Measurements from ENCODE around the gene FER. TPM values are rescaled to one million over a fixed set of nuclear protein-coding genes. Genes with fewer than 3 reads are reported as not detected.
"Not testable (repeated sequence)": the region's sequence is repeated elsewhere in the genome, so short reads cannot be mapped to it uniquely, and the experiment has no call there.

Gene FER
- total RNA-seq, 2 experiments from 2014 or later, result 4.8 to 7.1 TPM

DNA sequence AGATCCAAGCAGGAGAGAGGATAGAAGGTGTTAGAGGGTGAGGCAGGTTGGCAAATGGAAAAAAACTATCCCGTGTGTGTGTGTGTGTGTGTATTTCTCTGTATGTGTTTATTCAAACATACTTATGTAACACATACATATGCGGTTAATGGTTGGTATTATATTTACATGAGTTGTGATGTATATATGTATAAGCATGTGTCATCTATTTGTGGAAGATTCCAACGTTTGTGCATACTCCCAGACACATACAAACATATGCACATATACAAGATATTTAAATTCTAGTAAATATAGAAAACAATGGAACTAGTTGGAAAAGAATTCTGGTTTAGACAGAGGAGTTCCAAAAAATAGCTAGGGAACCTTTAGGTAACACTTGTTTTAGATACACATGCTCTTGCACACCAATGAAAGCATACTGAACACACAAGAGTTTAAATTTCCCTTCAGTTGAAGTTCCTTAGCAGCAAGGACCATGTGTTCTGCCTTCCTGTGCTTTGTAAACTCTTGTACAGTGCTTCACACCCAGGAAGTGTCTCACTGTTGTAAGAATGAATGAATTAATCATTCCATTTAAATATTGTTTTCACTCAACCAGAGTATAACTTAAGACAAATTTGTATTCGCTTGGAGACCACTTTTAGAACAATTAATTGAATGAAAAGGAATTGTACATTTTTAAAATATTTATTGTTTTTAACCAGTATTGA, 257.8 kb downstream of the FER start:
- intact Hi-C loops (cut with micrococcal nuclease), result no loop called here
- H3K27me3 Mint-ChIP-seq (ENCODE audit: low read depth), result no peaks in the 10 kb centered on the region
- H3K4me1 Mint-ChIP-seq (ENCODE audit: low read depth), result no peaks in the 10 kb centered on the region
- no peaks in the 10 kb centered on the region for H3K9me3 Mint-ChIP-seq
- CTCF ChIA-PET, result interaction anchor here (0.6 kb wide), 1 partner anchor 82 kb away, joined by 6 read pairs; no protein-coding TSS in a partner anchor
- H3K27ac Mint-ChIP-seq, result no peak overlapping the region
- no peak overlapping the region for H3K4me3 Mint-ChIP-seq
- no peak for DNase-seq
- peaks cover 3% of the 10 kb centered on the region for H3K36me3 Mint-ChIP-seq (ENCODE audit: low read depth)

DNA sequence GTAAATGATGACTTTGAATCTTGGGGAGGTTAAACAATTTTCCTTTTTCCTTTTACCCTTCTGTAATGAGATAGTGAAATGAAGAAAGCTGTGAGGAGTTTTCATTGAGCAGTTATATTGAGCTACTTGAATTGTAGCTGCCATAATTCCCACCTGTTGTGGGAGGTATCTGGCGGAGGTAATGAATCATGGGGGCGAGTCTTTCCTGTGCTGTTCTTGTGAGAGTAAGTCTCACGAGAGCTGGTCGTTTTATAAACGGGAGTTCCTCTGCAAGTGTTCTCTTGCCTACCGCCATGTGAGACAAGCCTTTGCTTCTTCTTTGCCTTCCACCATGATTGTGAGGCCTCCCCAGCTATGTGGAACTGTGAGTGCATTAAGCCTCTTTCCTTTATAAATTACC, 258.4 kb downstream of the FER start:
- Mint-ChIP-seq H3K4me3 (no peak overlapping the region), H3K4me1 (ENCODE audit: low read depth) (no peaks in the 10 kb centered on the region), H3K9me3 (no peaks in the 10 kb centered on the region), H3K27me3 (ENCODE audit: low read depth) (no peaks in the 10 kb centered on the region), H3K27ac (no peak overlapping the region), H3K36me3 (ENCODE audit: low read depth) (peaks cover 2% of the 10 kb centered on the region)
- intact Hi-C loops (cut with micrococcal nuclease), result no loop called here
- CTCF ChIA-PET, result interaction anchor here (0.6 kb wide), 1 partner anchor 82 kb away, joined by 6 read pairs; no protein-coding TSS in a partner anchor
- no peak for DNase-seq

DNA sequence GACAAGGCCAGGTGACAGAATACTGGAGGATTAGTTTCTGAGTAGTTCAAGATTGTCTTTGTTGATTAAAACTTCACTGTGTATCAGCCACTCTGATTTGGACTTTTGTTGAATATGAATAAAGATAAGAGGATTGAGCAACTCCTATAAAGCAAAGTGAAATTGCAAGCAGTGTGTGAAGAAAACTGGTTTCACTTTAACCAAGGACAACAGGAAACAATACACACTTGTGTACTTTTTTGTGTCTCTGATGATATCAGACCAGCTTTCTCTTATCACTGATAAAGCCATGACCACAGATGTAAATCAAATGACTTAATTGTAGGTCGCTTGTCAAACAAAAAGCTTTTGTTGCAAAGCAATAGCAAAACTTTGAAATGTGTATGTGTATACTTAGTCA, 268.6 kb downstream of the FER start:
- CTCF ChIA-PET, result no interaction called here
- intact Hi-C loops (cut with micrococcal nuclease), result no loop called here
- Mint-ChIP-seq H3K27me3 (ENCODE audit: low read depth) (no peaks in the 10 kb centered on the region), H3K36me3 (ENCODE audit: low read depth) (no peaks in the 10 kb centered on the region), H3K4me1 (ENCODE audit: low read depth) (no peaks in the 10 kb centered on the region), H3K9me3 (no peaks in the 10 kb centered on the region), H3K4me3 (no peak overlapping the region), H3K27ac (no peak overlapping the region)
- no peak for DNase-seq

DNA sequence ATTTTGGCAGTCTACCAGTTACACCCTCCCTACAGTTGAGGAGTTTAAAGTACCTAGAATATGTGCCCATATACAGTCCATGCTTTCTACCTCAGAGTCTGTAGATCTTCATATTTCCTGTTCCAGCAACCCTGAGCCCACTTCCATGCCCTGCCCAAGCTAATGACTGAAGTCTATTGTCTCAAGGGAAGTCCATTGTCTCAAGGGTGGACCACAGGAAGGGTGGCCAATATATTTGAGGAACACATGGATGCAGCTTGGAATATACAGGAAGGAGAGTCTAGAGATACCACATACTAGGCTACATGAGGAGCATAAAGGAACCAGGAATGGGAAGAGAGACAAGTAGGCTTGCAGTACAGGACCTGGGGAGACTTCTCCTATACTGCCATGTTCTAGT, 274.4 kb downstream of the FER start:
- Mint-ChIP-seq H3K4me3 (no peak overlapping the region), H3K4me1 (ENCODE audit: low read depth) (no peaks in the 10 kb centered on the region), H3K9me3 (peaks cover 4% of the 10 kb centered on the region), H3K36me3 (ENCODE audit: low read depth) (peaks cover 5% of the 10 kb centered on the region), H3K27me3 (ENCODE audit: low read depth) (no peaks in the 10 kb centered on the region), H3K27ac (no peak overlapping the region)
- DNase-seq, result no peak
- CTCF ChIA-PET, result no interaction called here
- intact Hi-C loops (cut with micrococcal nuclease), result no loop called here

DNA sequence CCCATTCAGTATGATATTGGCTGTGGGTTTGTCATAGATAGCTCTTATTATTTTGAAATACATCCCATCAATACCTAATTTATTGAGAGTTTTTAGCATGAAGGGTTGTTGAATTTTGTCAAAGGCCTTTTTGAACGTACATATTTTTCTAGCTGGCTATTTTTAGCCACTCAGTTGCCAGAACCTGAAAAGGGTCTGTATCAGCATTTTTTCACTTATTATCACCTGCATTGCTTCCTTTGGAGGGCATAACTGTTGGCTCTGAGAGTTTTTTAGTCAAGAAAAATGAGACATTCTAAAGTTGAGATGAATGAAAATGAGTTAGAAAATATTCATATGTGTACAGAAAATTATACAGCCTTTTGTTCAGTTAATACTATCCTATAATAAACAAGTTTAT, 278.0 kb downstream of the FER start:
- DNase-seq; H3K27me3 Mint-ChIP-seq (ENCODE audit: low read depth); H3K27ac Mint-ChIP-seq; intact Hi-C loops (cut with micrococcal nuclease); CTCF ChIA-PET; H3K36me3 Mint-ChIP-seq (ENCODE audit: low read depth); H3K4me1 Mint-ChIP-seq (ENCODE audit: low read depth); H3K9me3 Mint-ChIP-seq; H3K4me3 Mint-ChIP-seq: not testable (repeated sequence)

DNA sequence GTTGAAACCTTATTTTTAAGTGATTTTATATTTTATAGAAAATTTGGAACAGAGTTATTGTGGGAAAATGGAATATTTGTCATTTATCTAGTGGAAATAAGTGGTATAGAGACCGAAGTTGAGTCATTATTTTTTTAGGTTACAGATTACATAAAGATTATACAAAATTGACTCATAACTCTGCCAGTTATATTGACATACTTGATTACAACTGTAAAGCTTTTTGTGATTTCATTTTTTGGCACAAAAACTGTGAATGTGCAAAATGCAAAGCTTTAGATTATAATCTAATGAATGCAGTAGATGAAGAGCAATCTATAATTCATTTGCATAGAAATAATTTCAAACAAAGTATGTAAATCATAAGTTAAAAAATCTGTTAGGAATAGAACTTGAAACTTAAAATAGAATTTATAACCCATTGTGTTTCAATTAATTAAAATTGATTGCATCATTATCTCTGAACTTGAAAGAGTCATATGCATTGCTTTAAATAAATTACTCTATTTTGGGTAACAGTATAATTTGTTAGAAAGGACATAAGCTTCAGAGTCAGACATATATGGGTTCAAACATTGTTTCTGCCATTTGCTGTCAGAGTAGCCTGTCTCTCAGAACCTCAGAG, 280.4 kb downstream of the FER start:
- H3K27me3 Mint-ChIP-seq (ENCODE audit: low read depth), result no peaks in the 10 kb centered on the region
- DNase-seq, result no peak
- CTCF ChIA-PET, result interaction anchor here (0.6 kb wide), 1 partner anchor 21 kb away, joined by 3 read pairs; no protein-coding TSS in a partner anchor

DNA sequence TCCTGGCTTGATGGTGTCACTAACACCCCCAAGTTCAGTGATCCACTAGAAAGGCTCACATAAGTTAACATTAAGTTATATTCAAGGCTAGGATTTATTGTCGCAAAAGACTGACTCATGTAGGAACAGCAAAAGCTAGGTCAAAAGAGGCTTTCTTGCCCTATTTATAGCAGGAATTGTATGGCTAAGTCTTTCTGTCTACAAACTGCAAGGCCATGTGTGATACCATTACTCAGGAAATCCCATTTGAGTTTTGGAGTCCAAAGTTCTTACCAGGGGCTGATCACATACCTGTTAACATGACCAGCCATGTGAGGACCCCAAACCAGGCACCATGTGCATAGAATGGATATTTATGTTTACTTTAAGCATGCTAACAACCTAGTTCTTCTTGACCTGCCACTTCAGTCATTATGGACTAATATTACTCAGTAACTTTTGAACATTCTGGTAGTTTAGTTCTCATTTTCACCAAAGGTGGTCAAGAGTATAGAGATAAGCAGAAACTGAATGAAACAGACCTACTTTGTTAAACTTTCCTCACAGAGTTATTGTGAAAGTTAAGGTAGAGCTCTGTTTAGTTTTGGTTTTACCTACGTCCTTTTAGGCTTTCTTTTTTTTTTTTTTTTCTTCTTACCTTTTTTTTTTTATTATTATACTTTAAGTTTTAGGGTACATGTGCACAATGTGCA, 281.1 kb downstream of the FER start:
- Mint-ChIP-seq H3K4me3 (no peak overlapping the region), H3K36me3 (ENCODE audit: low read depth) (peaks cover 5% of the 10 kb centered on the region), H3K27ac (no peak overlapping the region), H3K9me3 (peaks cover 4% of the 10 kb centered on the region), H3K27me3 (ENCODE audit: low read depth) (no peaks in the 10 kb centered on the region), H3K4me1 (ENCODE audit: low read depth) (no peaks in the 10 kb centered on the region)
- no peak for DNase-seq
- intact Hi-C loops (cut with micrococcal nuclease), result no loop called here
- CTCF ChIA-PET, result interaction anchor here (0.6 kb wide), 1 partner anchor 20 kb away, joined by 3 read pairs; no protein-coding TSS in a partner anchor

More for the DNA sequence above, 280.4 kb downstream of the FER start:
- H3K27ac Mint-ChIP-seq, result no peak overlapping the region
- H3K9me3 Mint-ChIP-seq, result peaks cover 4% of the 10 kb centered on the region
- peaks cover 5% of the 10 kb centered on the region for H3K36me3 Mint-ChIP-seq (ENCODE audit: low read depth)
- intact Hi-C loops (cut with micrococcal nuclease), result no loop called here
- no peaks in the 10 kb centered on the region for H3K4me1 Mint-ChIP-seq (ENCODE audit: low read depth)
- no peak overlapping the region for H3K4me3 Mint-ChIP-seq

DNA sequence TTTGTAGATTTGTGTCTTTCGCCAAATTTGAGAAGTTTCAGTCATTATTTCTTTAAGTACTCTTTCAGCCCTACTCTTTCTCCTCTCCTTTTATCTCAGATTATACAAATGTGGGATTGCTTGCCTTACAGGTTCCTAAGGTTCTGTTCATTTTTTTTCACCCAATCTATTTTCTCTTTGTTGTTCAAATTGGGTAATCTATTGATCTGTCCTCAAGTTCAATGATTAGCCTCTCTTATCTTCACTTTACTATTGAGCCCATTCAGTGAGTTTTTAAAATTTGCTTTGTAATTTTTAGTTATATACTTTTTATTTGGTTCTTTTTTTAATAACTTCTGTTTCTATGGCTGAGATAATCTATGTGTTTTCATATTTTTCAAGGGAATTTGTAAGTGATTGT, 282.1 kb downstream of the FER start:
- Mint-ChIP-seq H3K4me1 (ENCODE audit: low read depth) (no peaks in the 10 kb centered on the region), H3K27me3 (ENCODE audit: low read depth) (no peaks in the 10 kb centered on the region), H3K36me3 (ENCODE audit: low read depth) (no peaks in the 10 kb centered on the region), H3K4me3 (no peak overlapping the region), H3K9me3 (no peaks in the 10 kb centered on the region), H3K27ac (no peak overlapping the region)
- DNase-seq, result no peak
- intact Hi-C loops (cut with micrococcal nuclease), result no loop called here
- CTCF ChIA-PET, result no interaction called here

DNA sequence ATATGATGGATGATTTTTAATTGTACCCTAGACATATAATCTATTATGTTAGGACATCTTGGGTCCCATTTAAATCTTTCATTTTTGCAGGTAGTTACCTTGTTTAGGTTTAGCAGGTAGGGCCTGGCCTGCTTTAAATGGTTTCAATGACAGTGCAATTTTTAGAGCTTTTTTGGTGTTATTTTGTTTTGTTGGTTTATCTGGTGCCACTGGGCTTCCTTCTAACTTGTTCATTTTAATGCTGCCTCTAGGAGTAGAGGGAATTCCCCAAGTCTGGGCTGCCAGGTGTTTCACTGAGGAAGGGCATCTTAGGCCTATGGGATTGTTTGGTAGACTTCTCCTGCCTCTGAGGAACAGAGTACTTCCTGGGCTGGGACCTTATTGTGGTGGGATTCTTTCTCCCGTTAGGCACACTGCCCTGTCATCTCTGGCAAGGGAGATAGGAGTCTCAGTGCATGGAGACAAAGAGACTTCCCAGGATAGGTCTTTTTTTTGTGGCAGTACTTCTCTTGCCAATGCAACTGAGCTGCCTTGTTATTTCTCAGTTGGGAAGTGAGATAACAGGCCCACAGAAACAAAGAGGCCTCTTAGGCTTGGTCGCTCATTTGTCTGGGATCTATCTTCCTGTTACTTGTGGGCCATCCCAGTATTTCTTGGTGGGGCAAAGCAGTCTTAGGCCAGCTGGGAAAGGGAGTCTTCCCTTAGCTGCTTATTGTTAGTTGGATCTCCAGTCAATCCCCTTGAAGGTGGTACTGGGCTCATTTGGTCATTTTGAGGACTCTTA, 282.9 kb downstream of the FER start:
- no peak for DNase-seq

DNA sequence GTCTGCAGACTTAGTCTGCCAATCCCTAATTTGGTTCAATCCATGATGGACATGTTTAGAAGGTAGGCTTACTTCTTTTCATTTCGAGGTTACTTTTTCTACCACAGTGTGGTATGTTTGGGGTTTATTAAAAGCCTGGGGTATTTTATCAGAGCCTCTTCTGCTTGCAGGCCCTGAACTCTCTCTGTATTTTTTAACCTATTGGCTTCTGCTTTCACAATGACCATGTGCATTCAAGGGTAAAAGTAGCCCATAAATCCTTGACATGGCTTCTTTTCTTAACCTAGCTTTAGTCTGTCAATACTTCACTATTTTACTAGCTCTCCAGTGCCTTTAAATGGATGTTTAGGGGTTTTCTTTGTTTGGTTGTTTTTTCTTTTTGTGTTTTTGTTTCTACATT, 286.6 kb downstream of the FER start:
- no peaks in the 10 kb centered on the region for H3K4me1 Mint-ChIP-seq (ENCODE audit: low read depth)
- H3K9me3 Mint-ChIP-seq, result no peaks in the 10 kb centered on the region
- DNase-seq, result no peak
- H3K4me3 Mint-ChIP-seq, result no peak overlapping the region
- no peaks in the 10 kb centered on the region for H3K27me3 Mint-ChIP-seq (ENCODE audit: low read depth)
- CTCF ChIA-PET, result no interaction called here
- H3K36me3 Mint-ChIP-seq (ENCODE audit: low read depth), result no peaks in the 10 kb centered on the region
- intact Hi-C loops (cut with micrococcal nuclease), result no loop called here
- H3K27ac Mint-ChIP-seq, result no peak overlapping the region

More for the DNA sequence above, 282.9 kb downstream of the FER start:
- H3K27ac Mint-ChIP-seq, result no peak overlapping the region
- H3K27me3 Mint-ChIP-seq (ENCODE audit: low read depth), result no peaks in the 10 kb centered on the region
- H3K4me1 Mint-ChIP-seq (ENCODE audit: low read depth), result no peaks in the 10 kb centered on the region
- no peak overlapping the region for H3K4me3 Mint-ChIP-seq
- intact Hi-C loops (cut with micrococcal nuclease), result no loop called here
- CTCF ChIA-PET, result no interaction called here
- no peaks in the 10 kb centered on the region for H3K36me3 Mint-ChIP-seq (ENCODE audit: low read depth)
- no peaks in the 10 kb centered on the region for H3K9me3 Mint-ChIP-seq

DNA sequence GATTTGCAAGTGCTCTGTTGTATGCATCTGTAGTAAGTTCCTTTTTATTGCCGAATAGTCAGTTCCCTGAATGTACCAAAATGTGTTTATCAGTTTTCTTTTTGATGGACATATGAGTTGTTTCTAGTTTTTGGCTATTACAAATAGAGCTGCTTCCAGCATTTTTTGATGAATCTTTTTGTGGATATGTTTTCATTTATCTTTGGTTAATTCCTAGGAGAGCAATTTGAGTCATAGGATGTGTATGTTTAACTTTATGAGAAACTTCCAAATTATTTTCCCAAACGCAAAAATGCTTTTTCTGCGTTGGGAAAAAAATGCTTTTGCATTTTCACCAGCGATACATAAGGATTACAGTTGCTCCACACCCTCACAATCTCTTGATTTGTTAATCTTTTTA, 287.7 kb downstream of the FER start:
- H3K4me3 Mint-ChIP-seq, result no peak overlapping the region
- CTCF ChIA-PET, result interaction anchor here (1.0 kb wide), 1 partner anchor 14 kb away, joined by 3 read pairs; no protein-coding TSS in a partner anchor
- no peak for DNase-seq
- H3K27ac Mint-ChIP-seq, result no peak overlapping the region
- no peaks in the 10 kb centered on the region for H3K9me3 Mint-ChIP-seq
- H3K27me3 Mint-ChIP-seq (ENCODE audit: low read depth), result no peaks in the 10 kb centered on the region
- intact Hi-C loops (cut with micrococcal nuclease), result no loop called here
- no peaks in the 10 kb centered on the region for H3K36me3 Mint-ChIP-seq (ENCODE audit: low read depth)
- no peaks in the 10 kb centered on the region for H3K4me1 Mint-ChIP-seq (ENCODE audit: low read depth)

DNA sequence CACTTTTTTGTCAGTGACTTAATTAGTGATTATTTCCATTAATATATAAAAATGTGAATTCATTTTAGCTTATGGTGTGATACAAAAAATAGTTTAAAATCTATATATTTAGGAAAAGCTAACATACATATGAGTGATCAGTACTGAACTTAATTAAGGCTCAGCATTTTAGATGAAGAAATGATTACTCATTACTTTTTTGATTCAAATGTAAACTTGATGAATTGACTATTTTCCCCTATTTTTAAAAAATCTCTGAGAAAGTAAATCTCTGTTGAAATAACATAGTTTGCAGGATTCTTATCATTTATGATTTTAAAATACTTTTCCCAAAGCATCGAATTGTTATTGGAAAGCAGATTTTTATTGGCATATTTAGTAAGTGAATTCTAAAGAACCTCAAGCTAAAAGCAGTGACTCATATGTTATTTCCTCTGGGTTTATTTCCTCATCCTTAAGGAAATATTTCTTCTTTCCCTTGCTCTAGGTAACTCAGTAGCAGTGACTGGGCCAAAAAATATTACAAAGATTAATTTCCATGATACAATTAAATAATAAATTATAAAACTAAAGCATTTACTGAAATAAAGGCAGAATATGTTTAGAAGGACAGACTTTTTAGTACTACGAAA, 290.6 kb downstream of the FER start:
- DNase-seq, result no peak
- intact Hi-C loops (cut with micrococcal nuclease), result no loop called here
- H3K36me3 Mint-ChIP-seq (ENCODE audit: low read depth), result no peaks in the 10 kb centered on the region
- no peaks in the 10 kb centered on the region for H3K27me3 Mint-ChIP-seq (ENCODE audit: low read depth)
- H3K4me1 Mint-ChIP-seq (ENCODE audit: low read depth), result no peaks in the 10 kb centered on the region
- no peak overlapping the region for H3K27ac Mint-ChIP-seq
- H3K4me3 Mint-ChIP-seq, result no peak overlapping the region
- CTCF ChIA-PET, result no interaction called here
- H3K9me3 Mint-ChIP-seq, result no peaks in the 10 kb centered on the region
